SIG-M5 treated with dmso at 0.1 percent for 504 hours (cell line): ENCODE results near the gene DNASE1L2.

ENCODE experiments used
- DNase-seq: peaks from one replicate; lab custom pipeline; 2025; ENCODE audit not compliant: unreplicated experiment; lab: John Stamatoyannopoulos, UW

The DNASE1L2 gene

GRCh38 chr16:2284797-2285576, 48.7 kb downstream of the DNASE1L2 start:
- DNase-seq = no peak

GRCh38 chr16:2285731-2286191, 49.5 kb downstream of the DNASE1L2 start:
- no peak for DNase-seq

- DNase-seq = no peak
Observed at GRCh38 chr16:2286550-2286949, 50.3 kb downstream of the DNASE1L2 start.

- no peak for DNase-seq
Observed at GRCh38 chr16:2287916-2288547, 51.8 kb downstream of the DNASE1L2 start.
